NOMO-1 treated with dmso at 0.1 percent for 144 hours (cell line): ENCODE results near the gene C17orf58.
"Not testable (repeated sequence)": the region's sequence is repeated elsewhere in the genome, so short reads cannot be mapped to it uniquely, and the experiment has no call there.

Experiments used
- DNase-seq: peaks from one replicate; lab custom pipeline; 2025; ENCODE audit not compliant: unreplicated experiment; lab: John Stamatoyannopoulos, UW

The C17orf58 gene

GRCh38 chr17:68004201-68004600, 7.9 kb upstream of the C17orf58 start:
- DNase-seq = no peak

GRCh38 chr17:67999291-67999911, 3.1 kb upstream of the C17orf58 start:
- DNase-seq = no peak

GRCh38 chr17:67998466-67998865, 2.2 kb upstream of the C17orf58 start:
- DNase-seq = no peak

- no peak for DNase-seq
Observed at GRCh38 chr17:67995570-67996263, 552 bp downstream of the C17orf58 start.

- DNase-seq = no peak
Observed at GRCh38 chr17:67994817-67995569, 1.3 kb downstream of the C17orf58 start.

- no peak for DNase-seq
Observed at GRCh38 chr17:67993998-67994361, 2.3 kb downstream of the C17orf58 start.

GRCh38 chr17:67993153-67993997, 2.9 kb downstream of the C17orf58 start:
- peak; percentile 82 for DNase-seq

GRCh38 chr17:67992548-67993152, 3.6 kb downstream of the C17orf58 start:
- no peak for DNase-seq

GRCh38 chr17:67990909-67991308, 5.4 kb downstream of the C17orf58 start:
- DNase-seq = no peak

GRCh38 chr17:67983383-67983688, 12.9 kb downstream of the C17orf58 start:
- DNase-seq = no peak

GRCh38 chr17:67982686-67983382, 13.4 kb downstream of the C17orf58 start:
- DNase-seq = no peak

GRCh38 chr17:67982034-67982640, 14.1 kb downstream of the C17orf58 start:
- DNase-seq = no peak

GRCh38 chr17:67980883-67981282, 15.4 kb downstream of the C17orf58 start:
- not testable (repeated sequence) for DNase-seq

- no peak for DNase-seq
Observed at GRCh38 chr17:67980456-67980855, 15.8 kb downstream of the C17orf58 start.

GRCh38 chr17:67976306-67976705, 20.0 kb downstream of the C17orf58 start:
- DNase-seq = not testable (repeated sequence)

GRCh38 chr17:67974598-67975066, 21.6 kb downstream of the C17orf58 start:
- no peak for DNase-seq

- DNase-seq = no peak
Observed at GRCh38 chr17:67974185-67974584, 22.1 kb downstream of the C17orf58 start.

- no peak for DNase-seq
Observed at GRCh38 chr17:67970783-67971182, 25.5 kb downstream of the C17orf58 start.

GRCh38 chr17:67963145-67963572, 33.1 kb downstream of the C17orf58 start:
- peak; percentile 4 for DNase-seq

GRCh38 chr17:67962156-67962555, 34.1 kb downstream of the C17orf58 start:
- DNase-seq = not testable (repeated sequence)
